H7 (cell line): ENCODE data around the gene FUCA2. TPM values are rescaled to one million over a fixed set of nuclear protein-coding genes. Genes with fewer than 3 reads are reported as not detected.
A peak's percentile ranks its signal among the peaks of the same experiment; 100 is the strongest.
"Not testable (repeated sequence)": the region's sequence is repeated elsewhere in the genome, so short reads cannot be mapped to it uniquely, and the experiment has no call there.

Experiments used
- DNase-seq: peaks from one replicate; pipeline ENCODE4 v3.0.0; 2012
- H3K27me3 ChIP-seq: 2 replicates; pipeline ENCODE4 v1.6.0; 2011; ENCODE audit warnings: mild to moderate bottlenecking, low read length; ENCODE audit not compliant: control insufficient read depth, insufficient read depth
- H3K36me3 ChIP-seq: replicated peaks from 2 replicates; pipeline ENCODE4 v1.5.1; 2011; ENCODE audit warnings: low read length; ENCODE audit not compliant: control insufficient read depth, insufficient read depth
- H3K4me3 ChIP-seq: 2 replicates; pipeline ENCODE4 v1.5.1; 2011; ENCODE audit warnings: low read depth, mild to moderate bottlenecking, control low read depth, low read length, moderate library complexity; ENCODE audit not compliant: insufficient read depth
- total RNA-seq: library from RNA; depleted of rRNA; stranded (reverse); fragments of >200 nt; shearing (Covaris generic); gene quantifications from 2 replicates; pipeline ENCODE4 v1.2.3, GENCODE V29; 2014; rRNA removed

Gene FUCA2
- total RNA-seq, 1 experiment from 2014 or later: 54.0 TPM

GRCh38 chr6:143450453-143451371, 60.8 kb downstream of the FUCA2 start, which contains the start of the genes ADAT2 and PEX3:
ADAT2 (minus strand) TSS chr6:143450695; CDS start chr6:143450658, 37 bp downstream.
PEX3 (plus strand) TSS chr6:143450805; CDS start chr6:143451043, 238 bp downstream.
- DNase-seq: peak; percentile 90
- Histone ChIP-seq H3K27me3 (no peaks in the 10 kb centered on the region), H3K4me3 (peak within 1 kb of the TSS; percentile 79), H3K36me3 (no peaks in the 10 kb centered on the region)

- Histone ChIP-seq H3K27me3 (no peaks in the 10 kb centered on the region), H3K36me3 (no peaks in the 10 kb centered on the region), H3K4me3 (peak overlapping the region; percentile 79)
- no peak for DNase-seq
These were observed 61.6 kb downstream of the FUCA2 start for GRCh38 chr6:143449714-143450452.

GRCh38 chr6:143449082-143449713, 62.3 kb downstream of the FUCA2 start:
- DNase-seq: no peak
- Histone ChIP-seq H3K4me3 (peak overlapping the region; percentile 79), H3K36me3 (no peaks in the 10 kb centered on the region), H3K27me3 (no peaks in the 10 kb centered on the region)

DNA sequence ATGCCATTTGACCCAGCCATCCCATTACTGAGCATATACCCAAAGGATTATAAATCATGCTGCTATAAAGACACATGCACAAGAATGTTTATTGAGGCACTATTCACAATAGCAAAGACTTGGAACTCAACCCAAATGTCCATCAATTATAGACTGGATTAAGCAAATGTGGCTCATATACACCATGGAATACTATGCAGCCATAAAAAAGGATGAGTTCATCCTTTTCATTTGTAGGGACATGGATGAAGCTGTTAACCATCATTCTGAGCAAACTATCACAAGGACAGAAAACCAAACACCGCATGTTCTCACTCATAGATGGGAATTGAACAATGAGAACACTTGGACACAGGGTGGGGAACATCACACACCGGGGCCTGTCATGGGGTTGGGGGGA, 63.7 kb downstream of the FUCA2 start:
- DNase-seq, H3K27me3 ChIP-seq: not testable (repeated sequence)

More for the DNA sequence above, 63.7 kb downstream of the FUCA2 start:
- not testable (repeated sequence) for H3K4me3 ChIP-seq, H3K36me3 ChIP-seq

Other genes starting within 250 kb of the FUCA2 start
- gene ADAT2, start 61.0 kb downstream of the FUCA2 start, total RNA-seq: 3.8 and 9.1 TPM in 2 replicates
- gene PEX3, start 60.9 kb downstream of the FUCA2 start, total RNA-seq: 21.9 and 24.9 TPM in 2 replicates
- 35.1 and 38.4 TPM in 2 replicates for gene PHACTR2, start 166.2 kb upstream of the FUCA2 start, total RNA-seq